PC-9 (cell line): ENCODE results near the gene ARID3A. TPM values are rescaled to one million over a fixed set of nuclear protein-coding genes. Genes with fewer than 3 reads are reported as not detected.
A peak's percentile ranks its signal among the peaks of the same experiment; 100 is the strongest.

Experiments
- BruUV-seq: library from RNA; stranded (reverse); fragments of 400-500 nt; replicated peaks from 2 replicates; lab custom pipeline; 2021; lab: Mats Ljungman, UMichigan
- CTCF ChIA-PET: fragments of 300-600 bp; sonication (Branson Sonifier 250); formaldehyde crosslinking; loops from one replicate; lab custom pipeline; 2022; ENCODE audit warnings: antibody characterized with exemption; lab: Charles Lee
- POLR2A ChIA-PET: fragments of 300-600 bp; sonication (Branson Sonifier 250); formaldehyde crosslinking; loops from one replicate; lab custom pipeline; 2022; ENCODE audit warnings: antibody characterized with exemption; ENCODE audit not compliant: unreplicated experiment; lab: Charles Lee
- DNase-seq, 2 experiments: peaks; one replicate each; pipeline versions ENCODE4 v3.0.0 to v3.0.0-alpha.2; 2015 to 2022; ENCODE audit warnings: mixed read lengths in 1 of 2
- H2AFZ ChIP-seq: fragments of 200-600 bp; sonication (generic); 2 replicates; pipeline ENCODE4 v1.8.1; 2017; ENCODE audit warnings: antibody characterized with exemption
- H3F3A ChIP-seq: fragments of 200-600 bp; sonication (generic); 2 replicates; pipeline ENCODE4 v1.8.1; 2017; ENCODE audit warnings: antibody characterized with exemption, mild to moderate bottlenecking, low read depth; ENCODE audit not compliant: insufficient read depth
- H3K27ac ChIP-seq: fragments of 200-600 bp; sonication (generic); 2 replicates; pipeline ENCODE4 v1.6.1; 2016; ENCODE audit warnings: mixed run types
- H3K27me3 ChIP-seq: fragments of 200-600 bp; sonication (generic); 2 replicates; pipeline ENCODE4 v1.6.1; 2016; ENCODE audit warnings: low read depth, mixed run types; ENCODE audit not compliant: insufficient read depth
- H3K36me3 ChIP-seq: fragments of 200-600 bp; sonication (generic); 2 replicates; pipeline ENCODE4 v1.6.1; 2016; ENCODE audit warnings: low read depth, mixed run types
- H3K4me1 ChIP-seq: fragments of 200-600 bp; sonication (generic); replicated peaks from 2 replicates; pipeline ENCODE4 v1.6.1; 2016; ENCODE audit warnings: mixed run types; ENCODE audit not compliant: insufficient read depth
- H3K4me2 ChIP-seq: fragments of 200-600 bp; sonication (generic); 2 replicates; pipeline ENCODE4 v1.6.1; 2017; ENCODE audit warnings: mixed run types
- H3K4me3 ChIP-seq: fragments of 200-600 bp; sonication (generic); 2 replicates; pipeline ENCODE4 v1.6.1; 2016; ENCODE audit warnings: mixed run types
- H3K79me2 ChIP-seq: fragments of 200-600 bp; sonication (generic); 2 replicates; pipeline ENCODE4 v1.6.1; 2017; ENCODE audit warnings: low read depth, mixed run types
- H3K9me2 ChIP-seq: fragments of 200-600 bp; sonication (generic); 2 replicates; pipeline ENCODE4 v1.8.1; 2017; ENCODE audit warnings: mild to moderate bottlenecking; ENCODE audit not compliant: insufficient read depth
- H3K9me3 ChIP-seq: fragments of 200-600 bp; sonication (generic); 2 replicates; pipeline ENCODE4 v1.8.1; 2016; ENCODE audit warnings: low read depth; ENCODE audit not compliant: insufficient read depth
- H4K20me1 ChIP-seq: fragments of 200-600 bp; sonication (generic); 2 replicates; pipeline ENCODE4 v1.8.1; 2017; ENCODE audit not compliant: insufficient read depth
- EZH2 ChIP-seq: fragments of 200-600 bp; sonication (generic); IDR thresholded peaks from 2 replicates; pipeline ENCODE4 v1.8.0; 2017; ENCODE audit warnings: antibody characterized with exemption, low read depth
- intact Hi-C: fragments of 100-400 bp; cut with micrococcal nuclease; formaldehyde crosslinking; loops from one replicate; pipeline ENCODE4 v1.10.0; 2022; ENCODE audit not compliant: unreplicated experiment
- total RNA-seq: library from RNA; stranded (reverse); gene quantifications from 2 replicates; pipeline ENCODE4 v1.2.3, GENCODE V29; 2021
- TF ChIP-seq, protein P1 (sequence below): fragments of 200-600 bp; sonication (generic); conservative IDR thresholded peaks from 2 replicates; pipeline ENCODE4 v1.6.1; 2017; ENCODE audit warnings: mixed run types, antibody characterized with exemption, mild to moderate bottlenecking, moderate library complexity

ARID3A gene
- total RNA-seq, 1 experiment from 2014 or later = 10.7 TPM

DNA sequence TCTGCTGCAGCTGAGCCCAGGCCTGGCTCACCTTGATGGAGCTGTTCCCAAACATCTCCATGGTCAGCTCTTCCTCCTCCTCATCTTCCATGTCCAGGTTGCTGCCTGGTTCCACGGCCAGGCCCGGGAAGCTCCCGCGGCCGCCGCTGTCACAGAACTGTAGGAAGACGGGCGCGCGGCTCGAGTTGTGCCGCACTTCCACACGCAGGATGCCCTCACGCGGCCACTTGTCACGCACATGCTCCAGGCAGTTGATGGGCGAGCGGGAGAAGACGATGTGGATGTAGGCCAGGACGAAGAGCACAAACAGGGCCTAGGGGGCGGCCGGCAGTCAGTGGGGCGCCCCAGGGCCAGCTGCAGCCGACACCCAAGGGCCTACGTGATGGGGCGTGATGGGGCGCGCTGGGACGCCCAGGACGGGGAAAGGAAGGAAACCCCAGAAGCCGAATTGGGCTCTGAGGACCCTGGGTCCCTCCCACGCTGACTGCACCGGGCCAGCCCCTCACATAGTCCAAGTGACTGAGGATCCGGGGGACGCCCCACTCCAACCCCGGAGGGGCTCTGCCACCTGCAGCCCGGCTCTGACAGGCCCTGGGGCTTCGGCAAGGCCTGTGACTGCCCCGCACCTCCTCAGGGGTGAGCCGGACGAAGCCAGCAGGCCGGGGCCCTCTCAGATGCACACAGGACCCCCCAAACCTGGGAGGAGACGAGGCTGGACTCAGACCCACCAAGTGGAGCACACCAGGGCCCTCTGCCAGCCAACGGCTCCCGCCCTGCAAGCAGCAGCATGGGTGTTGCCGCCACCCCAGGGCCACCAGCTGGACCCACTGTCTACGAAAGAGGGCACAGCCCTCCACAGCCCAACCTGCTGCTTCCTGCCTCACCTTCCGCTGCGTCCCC is 88.6 kb downstream of the ARID3A start:
- ChIA-PET CTCF (no interaction called here), POLR2A (interaction anchor here (0.7 kb wide), 1 partner anchor 92 kb away, joined by 7 read pairs; no protein-coding TSS in a partner anchor)
- intact Hi-C loops = no loop called here
- peaks cover 8% of the 10 kb centered on the region for H3F3A ChIP-seq
- no peak overlapping the region for H3K4me3 ChIP-seq
- H3K36me3 ChIP-seq = no peaks in the 10 kb centered on the region
- peaks cover 33% of the 10 kb centered on the region for H3K4me1 ChIP-seq
- no TSS peak for BruUV-seq
- no peak for TF ChIP-seq EZH2
- TF ChIP-seq, protein P1, sequence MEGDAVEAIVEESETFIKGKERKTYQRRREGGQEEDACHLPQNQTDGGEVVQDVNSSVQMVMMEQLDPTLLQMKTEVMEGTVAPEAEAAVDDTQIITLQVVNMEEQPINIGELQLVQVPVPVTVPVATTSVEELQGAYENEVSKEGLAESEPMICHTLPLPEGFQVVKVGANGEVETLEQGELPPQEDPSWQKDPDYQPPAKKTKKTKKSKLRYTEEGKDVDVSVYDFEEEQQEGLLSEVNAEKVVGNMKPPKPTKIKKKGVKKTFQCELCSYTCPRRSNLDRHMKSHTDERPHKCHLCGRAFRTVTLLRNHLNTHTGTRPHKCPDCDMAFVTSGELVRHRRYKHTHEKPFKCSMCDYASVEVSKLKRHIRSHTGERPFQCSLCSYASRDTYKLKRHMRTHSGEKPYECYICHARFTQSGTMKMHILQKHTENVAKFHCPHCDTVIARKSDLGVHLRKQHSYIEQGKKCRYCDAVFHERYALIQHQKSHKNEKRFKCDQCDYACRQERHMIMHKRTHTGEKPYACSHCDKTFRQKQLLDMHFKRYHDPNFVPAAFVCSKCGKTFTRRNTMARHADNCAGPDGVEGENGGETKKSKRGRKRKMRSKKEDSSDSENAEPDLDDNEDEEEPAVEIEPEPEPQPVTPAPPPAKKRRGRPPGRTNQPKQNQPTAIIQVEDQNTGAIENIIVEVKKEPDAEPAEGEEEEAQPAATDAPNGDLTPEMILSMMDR = no peak
- H3K9me2 ChIP-seq = no peaks in the 10 kb centered on the region
- H3K27ac ChIP-seq = no peak overlapping the region
- no peak for DNase-seq
- no peak overlapping the region for H3K4me2 ChIP-seq
- H4K20me1 ChIP-seq = peaks cover 70% of the 10 kb centered on the region
- H2AFZ ChIP-seq = no peak overlapping the region
- no peaks in the 10 kb centered on the region for H3K27me3 ChIP-seq
- no peaks in the 10 kb centered on the region for H3K9me3 ChIP-seq
- peaks cover 55% of the 10 kb centered on the region for H3K79me2 ChIP-seq

DNA sequence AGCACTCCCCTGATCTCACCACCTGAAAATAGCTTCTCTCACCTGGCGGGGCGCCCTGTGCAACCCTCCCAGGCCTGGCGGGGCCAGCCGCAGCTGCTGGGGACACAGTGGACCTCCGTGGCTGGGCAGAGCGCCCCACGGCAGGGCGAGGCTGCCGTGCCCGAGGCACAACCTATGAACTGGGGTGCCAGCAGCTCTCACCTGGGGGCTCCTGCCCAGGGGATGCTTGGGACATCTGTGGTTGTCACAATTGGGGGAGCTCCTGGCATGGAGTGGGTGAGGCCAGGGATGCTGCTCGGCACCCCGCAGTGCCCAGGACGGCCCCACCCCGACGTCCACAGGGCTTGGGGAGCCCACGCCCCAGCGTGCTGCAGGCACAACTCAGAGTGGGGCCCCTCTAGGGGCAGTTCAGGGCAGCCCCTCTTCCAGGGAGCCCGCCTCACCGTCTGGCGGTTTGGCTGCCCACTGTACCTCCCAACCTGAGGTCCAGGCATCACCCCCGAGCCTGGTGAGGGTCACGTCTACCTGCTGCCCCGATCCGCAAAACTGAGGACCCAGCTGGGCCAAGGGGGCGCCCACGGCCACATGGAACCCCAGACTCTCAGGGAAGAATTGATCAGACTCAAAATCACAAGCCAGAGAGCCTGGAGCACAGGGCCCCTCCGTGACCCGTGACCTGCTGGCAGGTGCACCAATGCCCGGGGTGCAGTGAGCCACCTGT is 89.4 kb downstream of the ARID3A start:
- no TSS peak for BruUV-seq
- H3K27me3 ChIP-seq = no peaks in the 10 kb centered on the region
- no peak overlapping the region for H2AFZ ChIP-seq
- H3K36me3 ChIP-seq = no peaks in the 10 kb centered on the region
- no peak overlapping the region for H3K27ac ChIP-seq
- no peak for DNase-seq
- TF ChIP-seq, protein P1 = no peak
- no peak for TF ChIP-seq EZH2
- H3F3A ChIP-seq = peaks cover 8% of the 10 kb centered on the region
- no peaks in the 10 kb centered on the region for H3K9me3 ChIP-seq
- H3K4me2 ChIP-seq = no peak overlapping the region
- no peaks in the 10 kb centered on the region for H3K9me2 ChIP-seq
- H3K4me1 ChIP-seq = peaks cover 37% of the 10 kb centered on the region
- H3K79me2 ChIP-seq = peaks cover 63% of the 10 kb centered on the region
- H3K4me3 ChIP-seq = no peak overlapping the region
- CTCF ChIA-PET = no interaction called here
- peaks cover 75% of the 10 kb centered on the region for H4K20me1 ChIP-seq
- intact Hi-C loops = no loop called here
- POLR2A ChIA-PET = no interaction called here

DNA sequence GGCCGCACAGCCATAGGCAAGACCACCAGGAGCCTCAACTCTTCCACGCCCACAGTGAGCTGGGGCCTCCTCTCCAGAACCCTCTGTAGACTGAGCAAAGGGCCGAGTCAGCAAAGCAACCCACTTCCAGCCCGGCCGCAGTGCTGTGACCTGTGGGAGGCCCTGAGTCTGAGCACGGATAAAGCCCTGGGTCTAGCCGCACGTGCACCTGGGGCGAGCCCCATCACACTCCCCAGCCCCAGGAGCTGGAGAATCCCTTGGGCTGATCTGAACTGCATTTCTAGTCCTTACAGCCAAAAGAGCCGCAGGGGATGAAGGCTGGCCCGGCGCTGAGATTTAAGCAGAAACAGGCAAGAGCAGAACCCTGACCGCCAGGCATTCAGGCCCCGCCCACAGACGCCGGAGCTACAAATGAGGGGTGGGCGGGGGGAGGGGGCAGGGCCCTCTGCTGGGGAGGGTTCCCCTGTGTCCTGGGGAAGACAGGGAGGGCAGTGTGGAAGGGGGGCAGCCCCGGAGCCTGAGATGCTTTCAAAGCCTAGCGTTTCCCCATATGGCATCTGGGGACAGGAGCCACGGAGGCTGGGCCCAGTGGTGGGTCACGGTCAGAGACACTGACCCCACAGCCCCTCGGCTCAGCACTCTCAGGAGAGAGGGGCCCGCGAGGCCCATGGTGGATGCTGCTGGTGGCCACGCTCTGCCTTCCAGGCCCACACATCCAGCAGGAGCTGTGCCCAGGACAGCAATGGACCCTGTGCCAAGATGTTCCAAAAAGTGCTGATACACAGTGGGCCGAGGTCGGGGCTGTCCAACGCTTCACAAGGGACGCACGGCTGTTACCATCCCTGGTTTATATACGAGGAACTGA is 90.2 kb downstream of the ARID3A start:
- Histone ChIP-seq H4K20me1 (peaks cover 75% of the 10 kb centered on the region), H3K9me3 (no peaks in the 10 kb centered on the region), H3K79me2 (peaks cover 69% of the 10 kb centered on the region), H3K9me2 (no peaks in the 10 kb centered on the region), H2AFZ (no peak overlapping the region), H3K4me3 (no peak overlapping the region), H3K36me3 (no peaks in the 10 kb centered on the region), H3F3A (peaks cover 8% of the 10 kb centered on the region), H3K4me1 (peaks cover 37% of the 10 kb centered on the region), H3K27me3 (no peaks in the 10 kb centered on the region), H3K27ac (0 out of 2 replicates have a peak overlapping the region, but pooled peaks have one; percentile 46), H3K4me2 (peak overlapping the region; percentile 95)
- intact Hi-C loops = loop anchor here (2.0 kb wide), 1 partner anchor 87 kb away; the partner anchor contains the start of gene GPX4
- ChIA-PET CTCF (no interaction called here), POLR2A (interaction anchor here (0.7 kb wide), 1 partner anchor 88 kb away, joined by 3 read pairs; the partner anchor contains the start of gene GPX4)
- no TSS peak for BruUV-seq
- DNase-seq = no peak
- TF ChIP-seq, protein P1 = no peak
- no peak for TF ChIP-seq EZH2
